ENCODE measurements around the gene ARHGAP26. TPM values are rescaled to one million over a fixed set of nuclear protein-coding genes. Genes with fewer than 3 reads are reported as not detected.

Gene ARHGAP26
- total and polyA plus RNA-seq, 7 experiments from 2014 or later = 10.5 to 123 (median 22.7) TPM

GRCh38 chr5:142748568-142749249 is 21.5 kb upstream of the ARHGAP26 start:
- no peaks in the 10 kb centered on the region for H3K4me1 ChIP-seq (ENCODE audit: control insufficient read depth in 2 of 2, insufficient read depth in 2 of 2, low read length in 2 of 2)
- POLR2A ChIA-PET = interaction anchor here (0.7 to 0.9 kb wide), 2 partner anchors 19 to 118 kb away, joined by 3 to 4 read pairs; no protein-coding TSS in a partner anchor
- H3K4me3 ChIP-seq (ENCODE audit: low read length) = no peak overlapping the region
- H3K27ac ChIP-seq (ENCODE audit: low read depth, low read length) = no peak overlapping the region
- DNase-seq (peak in 8 of 9 donors; percentile 13 to 67 (median 54)), ATAC-seq (peak; percentile 67)
- H3K4me1 Mint-ChIP-seq = peaks cover 0 to 17% (median 0%) of the 10 kb centered on the region in 7 donors
- no peaks in the 10 kb centered on the region for H3K9me3 Mint-ChIP-seq
- H3K27ac Mint-ChIP-seq = no peak overlapping the region
- intact Hi-C loops (cut with micrococcal nuclease) = loop anchor here (1.0 to 2.0 kb wide), 7 partner anchors 22 to 1442 kb away; partner anchors contain the start of gene ARHGAP26 (in 1 of the 2)
- no peak overlapping the region for H3K4me3 Mint-ChIP-seq
- H3K9me3 ChIP-seq (ENCODE audit: control insufficient read depth in 2 of 3, low read length in 3 of 3) = no peaks in the 10 kb centered on the region
- H3K36me3 Mint-ChIP-seq = no peaks in the 10 kb centered on the region
- H3K36me3 ChIP-seq (ENCODE audit: control insufficient read depth in 2 of 3, insufficient read depth in 3 of 3, low read length in 3 of 3) = no peaks in the 10 kb centered on the region
- H3K27me3 Mint-ChIP-seq = peaks cover 0 to 14% (median 0%) of the 10 kb centered on the region in 5 donors
- CTCF ChIA-PET = interaction anchor here (0.7 to 11.8 kb wide), 25 partner anchors 12 to 758 kb away, joined by 3 to 178 read pairs (median 4); partner anchors contain the start of gene ARHGAP26
- no peaks in the 10 kb centered on the region for H3K27me3 ChIP-seq (ENCODE audit: control insufficient read depth in 2 of 2, insufficient read depth in 2 of 2, low read length in 2 of 2)

GRCh38 chr5:142749321-142749720 is 20.9 kb upstream of the ARHGAP26 start:
- Mint-ChIP-seq H3K27me3 (peaks cover 0 to 14% (median 0%) of the 10 kb centered on the region in 5 donors), H3K4me3 (no peak overlapping the region), H3K4me1 (peaks cover 0 to 17% (median 0%) of the 10 kb centered on the region in 7 donors), H3K36me3 (no peaks in the 10 kb centered on the region), H3K27ac (no peak overlapping the region), H3K9me3 (no peaks in the 10 kb centered on the region)
- DNase-seq = no peak
- ChIA-PET POLR2A (interaction anchor here (0.9 kb wide), 1 partner anchor 118 kb away, joined by 4 read pairs; no protein-coding TSS in a partner anchor), CTCF (interaction anchor here (0.7 to 11.8 kb wide), 15 partner anchors 12 to 758 kb away, joined by 3 to 178 read pairs (median 4); no protein-coding TSS in a partner anchor)
- peak; percentile 46 for ATAC-seq
- no peaks in the 10 kb centered on the region for H3K36me3 ChIP-seq (ENCODE audit: control insufficient read depth in 2 of 3, insufficient read depth in 3 of 3, low read length in 3 of 3)
- intact Hi-C loops (cut with micrococcal nuclease) = loop anchor here in 1 of 2 donors (1.0 to 2.0 kb wide), 2 partner anchors 21 to 1219 kb away; partner anchors contain the start of gene ARHGAP26
- H3K4me1 ChIP-seq (ENCODE audit: control insufficient read depth in 2 of 2, insufficient read depth in 2 of 2, low read length in 2 of 2) = no peaks in the 10 kb centered on the region
- no peak overlapping the region for H3K4me3 ChIP-seq (ENCODE audit: low read length)
- H3K27me3 ChIP-seq (ENCODE audit: control insufficient read depth in 2 of 2, insufficient read depth in 2 of 2, low read length in 2 of 2) = no peaks in the 10 kb centered on the region
- no peaks in the 10 kb centered on the region for H3K9me3 ChIP-seq (ENCODE audit: control insufficient read depth in 2 of 3, low read length in 3 of 3)
- H3K27ac ChIP-seq (ENCODE audit: low read depth, low read length) = no peak overlapping the region

GRCh38 chr5:142753116-142753631 is 17.0 kb upstream of the ARHGAP26 start:
- Histone ChIP-seq H3K9me3 (ENCODE audit: control insufficient read depth in 2 of 3, low read length in 3 of 3) (no peaks in the 10 kb centered on the region), H3K36me3 (ENCODE audit: control insufficient read depth in 2 of 3, insufficient read depth in 3 of 3, low read length in 3 of 3) (no peaks in the 10 kb centered on the region), H3K4me1 (ENCODE audit: control insufficient read depth in 2 of 2, insufficient read depth in 2 of 2, low read length in 2 of 2) (no peaks in the 10 kb centered on the region), H3K27me3 (ENCODE audit: control insufficient read depth in 2 of 2, insufficient read depth in 2 of 2, low read length in 2 of 2) (no peaks in the 10 kb centered on the region), H3K4me3 (ENCODE audit: low read length) (no peak overlapping the region), H3K27ac (ENCODE audit: low read depth, low read length) (no peak overlapping the region)
- Mint-ChIP-seq H3K27ac (peak overlapping the region in 1 of 9 donors; percentile 42), H3K36me3 (no peaks in the 10 kb centered on the region), H3K4me3 (no peak overlapping the region), H3K9me3 (no peaks in the 10 kb centered on the region), H3K27me3 (peaks cover 0 to 2% (median 0%) of the 10 kb centered on the region in 5 donors), H3K4me1 (peaks cover 0 to 24% (median 0%) of the 10 kb centered on the region in 7 donors)
- POLR2A ChIA-PET = interaction anchor here (1.6 kb wide), 1 partner anchor 16 kb away, joined by 5 read pairs; no protein-coding TSS in a partner anchor
- DNase-seq (no peak), ATAC-seq (no peak)
- CTCF ChIA-PET = interaction anchor here (1.0 to 11.8 kb wide), 5 partner anchors 16 to 142 kb away, joined by 3 to 178 read pairs (median 13); partner anchors contain the start of gene ARHGAP26
- intact Hi-C loops (cut with micrococcal nuclease) = no loop called here

- DNase-seq = no peak
- Mint-ChIP-seq H3K27me3 (peaks cover 0 to 2% (median 0%) of the 10 kb centered on the region in 5 donors), H3K36me3 (no peaks in the 10 kb centered on the region), H3K4me3 (no peak overlapping the region), H3K4me1 (peaks cover 0 to 23% (median 0%) of the 10 kb centered on the region in 7 donors), H3K27ac (peak overlapping the region in 1 of 9 donors; percentile 82), H3K9me3 (no peaks in the 10 kb centered on the region)
- Histone ChIP-seq H3K36me3 (ENCODE audit: control insufficient read depth in 2 of 3, insufficient read depth in 3 of 3, low read length in 3 of 3) (no peaks in the 10 kb centered on the region), H3K4me3 (ENCODE audit: low read length) (no peak overlapping the region), H3K9me3 (ENCODE audit: control insufficient read depth in 2 of 3, low read length in 3 of 3) (no peaks in the 10 kb centered on the region), H3K27ac (ENCODE audit: low read depth, low read length) (no peak overlapping the region), H3K27me3 (ENCODE audit: control insufficient read depth in 2 of 2, insufficient read depth in 2 of 2, low read length in 2 of 2) (no peaks in the 10 kb centered on the region), H3K4me1 (ENCODE audit: control insufficient read depth in 2 of 2, insufficient read depth in 2 of 2, low read length in 2 of 2) (no peaks in the 10 kb centered on the region)
- no peak for ATAC-seq
- ChIA-PET CTCF (interaction anchor here (0.7 to 11.8 kb wide), 6 partner anchors 9 to 134 kb away, joined by 3 to 178 read pairs (median 10); partner anchors contain the start of gene ARHGAP26), POLR2A (interaction anchor here (1.6 kb wide), 1 partner anchor 15 kb away, joined by 5 read pairs; no protein-coding TSS in a partner anchor)
- intact Hi-C loops (cut with micrococcal nuclease) = no loop called here
Observed at GRCh38 chr5:142754031-142754430, 16.1 kb upstream of the ARHGAP26 start.

GRCh38 chr5:142756576-142756975 is 13.6 kb upstream of the ARHGAP26 start:
- no peak for ATAC-seq
- Mint-ChIP-seq H3K27ac (no peak overlapping the region), H3K4me3 (no peak overlapping the region), H3K36me3 (no peaks in the 10 kb centered on the region), H3K9me3 (no peaks in the 10 kb centered on the region), H3K27me3 (peaks cover 0 to 2% (median 0%) of the 10 kb centered on the region in 5 donors), H3K4me1 (peaks cover 0 to 15% (median 0%) of the 10 kb centered on the region in 7 donors)
- ChIA-PET POLR2A (no interaction called here), CTCF (interaction anchor here (0.8 kb wide), 1 partner anchor 11 kb away, joined by 3 read pairs; no protein-coding TSS in a partner anchor)
- Histone ChIP-seq H3K27ac (ENCODE audit: low read depth, low read length) (no peak overlapping the region), H3K4me3 (ENCODE audit: low read length) (no peak overlapping the region), H3K36me3 (ENCODE audit: control insufficient read depth in 2 of 3, insufficient read depth in 3 of 3, low read length in 3 of 3) (no peaks in the 10 kb centered on the region), H3K27me3 (ENCODE audit: control insufficient read depth in 2 of 2, insufficient read depth in 2 of 2, low read length in 2 of 2) (no peaks in the 10 kb centered on the region), H3K9me3 (ENCODE audit: control insufficient read depth in 2 of 3, low read length in 3 of 3) (no peaks in the 10 kb centered on the region), H3K4me1 (ENCODE audit: control insufficient read depth in 2 of 2, insufficient read depth in 2 of 2, low read length in 2 of 2) (no peaks in the 10 kb centered on the region)
- intact Hi-C loops (cut with micrococcal nuclease) = no loop called here
- no peak for DNase-seq

- intact Hi-C loops (cut with micrococcal nuclease) = no loop called here
- Histone ChIP-seq H3K4me3 (ENCODE audit: low read length) (no peak overlapping the region), H3K4me1 (ENCODE audit: control insufficient read depth in 2 of 2, insufficient read depth in 2 of 2, low read length in 2 of 2) (no peaks in the 10 kb centered on the region), H3K27ac (ENCODE audit: low read depth, low read length) (no peak overlapping the region), H3K27me3 (ENCODE audit: control insufficient read depth in 2 of 2, insufficient read depth in 2 of 2, low read length in 2 of 2) (no peaks in the 10 kb centered on the region), H3K36me3 (ENCODE audit: control insufficient read depth in 2 of 3, insufficient read depth in 3 of 3, low read length in 3 of 3) (no peaks in the 10 kb centered on the region), H3K9me3 (ENCODE audit: control insufficient read depth in 2 of 3, low read length in 3 of 3) (no peaks in the 10 kb centered on the region)
- Mint-ChIP-seq H3K9me3 (no peaks in the 10 kb centered on the region), H3K36me3 (no peaks in the 10 kb centered on the region), H3K4me1 (peaks cover 0 to 15% (median 0%) of the 10 kb centered on the region in 7 donors), H3K4me3 (no peak overlapping the region), H3K27ac (no peak overlapping the region), H3K27me3 (peaks cover 0 to 6% (median 0%) of the 10 kb centered on the region in 5 donors)
- no peak for ATAC-seq
- ChIA-PET CTCF (no interaction called here), POLR2A (interaction anchor here (0.8 kb wide), 1 partner anchor 35 kb away, joined by 4 read pairs; no protein-coding TSS in a partner anchor)
- no peak for DNase-seq
Observed at GRCh38 chr5:142757564-142757963, 12.6 kb upstream of the ARHGAP26 start.

Measured in naive thymus-derived CD4-positive, alpha-beta T cell (primary cell).